HepG2 (cell line): ENCODE measurements around the gene ESR2. TPM values are rescaled to one million over a fixed set of nuclear protein-coding genes. Genes with fewer than 3 reads are reported as not detected.

Source experiments
- ATAC-seq: fragments of 200-7000 bp; cut with Tn5 transposase; 3 replicates; pipeline ENCODE4 v1.9.1; 2020; ENCODE audit warnings: mild to moderate bottlenecking, moderate library complexity
- BruUV-seq: library from RNA; stranded (reverse); fragments of 400-500 nt; replicated peaks from 2 replicates; lab custom pipeline; 2021; lab: Mats Ljungman, UMichigan
- CTCF ChIA-PET: fragments of 300-600 bp; formaldehyde crosslinking; extraction: SDS; loops from one replicate; lab custom pipeline; 2021; ENCODE audit warnings: low total read pairs, inconsistent platforms, low intra/inter-chr PET ratio; lab: Yijun Ruan, JAX
- POLR2A ChIA-PET: fragments of 350-600 bp; sonication (Branson Sonifier 250); formaldehyde crosslinking; loops from one replicate; lab custom pipeline; 2020; ENCODE audit warnings: antibody characterized with exemption, inconsistent platforms; lab: Yijun Ruan, JAX
- DNase-seq: peaks from one replicate; pipeline ENCODE4 v3.0.0-alpha.2; 2015; ENCODE audit warnings: low spot score
- FAIRE-seq: peaks from 3 replicates; lab custom pipeline; 2011; peaks lifted over from hg19 to GRCh38; lab: Jason Lieb, UNC
- H2AFZ ChIP-seq: one replicate; pipeline ENCODE4 v1.6.1; 2011; ENCODE audit warnings: low read length, inconsistent platforms
- H3K27ac ChIP-seq: fragments of 300-600 bp; 3 replicates; pipeline ENCODE4 v1.8.0; 2011; ENCODE audit warnings: mixed run types, mild to moderate bottlenecking, mixed read lengths, low read length, inconsistent platforms; ENCODE audit not compliant: insufficient read depth; ENCODE audit errors: extremely low read length
- H3K27me3 ChIP-seq, 2 experiments: fragments of 200-600 bp in 1 of 2; 2 replicates in 1 of 2; 3 replicates in 1 of 2; pipeline versions ENCODE4 v1.6.0 to v1.8.0; 2011; ENCODE audit warnings: low read length in 2 of 2, mild to moderate bottlenecking in 2 of 2, moderate library complexity in 2 of 2, inconsistent platforms in 1 of 2; ENCODE audit not compliant: insufficient read depth in 2 of 2, control insufficient read depth in 1 of 2
- H3K36me3 ChIP-seq, 2 experiments: fragments of 200-600 bp in 1 of 2; replicated peaks in 1 of 2; 2 replicates in 1 of 2; 3 replicates in 1 of 2; pipeline versions ENCODE4 v1.5.1 to v1.8.0; 2011; ENCODE audit warnings: low read length in 2 of 2, inconsistent platforms in 1 of 2; ENCODE audit not compliant: insufficient read depth in 2 of 2, control insufficient read depth in 1 of 2
- H3K4me1 ChIP-seq: 2 replicates; pipeline ENCODE4 v1.5.1; 2012; ENCODE audit warnings: low read length, inconsistent platforms; ENCODE audit not compliant: insufficient read depth
- H3K4me2 ChIP-seq: 2 replicates; pipeline ENCODE4 v1.6.0; 2011; ENCODE audit warnings: low read depth, low read length, inconsistent platforms
- H3K4me3 ChIP-seq, 3 experiments: fragments of 200-600 bp in 1 of 3; sonication (generic), shearing (Covaris generic) in 1 of 3; replicated peaks in 1 of 3; 2 replicates each; pipeline ENCODE4 v1.5.1; 2011 to 2016; ENCODE audit warnings: low read length in 3 of 3, inconsistent platforms in 2 of 3, low read depth in 2 of 3, mild to moderate bottlenecking in 2 of 3, control low read depth in 1 of 3, mixed read lengths in 1 of 3; ENCODE audit not compliant: insufficient read depth in 1 of 3
- H3K79me2 ChIP-seq: one replicate; pipeline ENCODE4 v1.6.1; 2011; ENCODE audit warnings: low read length, inconsistent platforms; ENCODE audit not compliant: insufficient read depth
- H3K9ac ChIP-seq: 2 replicates; pipeline ENCODE4 v1.6.0; 2011; ENCODE audit warnings: mild to moderate bottlenecking, low read depth, low read length, inconsistent platforms; ENCODE audit not compliant: insufficient read depth
- H3K9me3 ChIP-seq: 2 replicates; pipeline ENCODE4 v1.5.1; 2012; ENCODE audit warnings: mild to moderate bottlenecking, low read length
- H4K20me1 ChIP-seq: 2 replicates; pipeline ENCODE4 v1.6.0; 2011; ENCODE audit warnings: inconsistent platforms, mild to moderate bottlenecking, low read length, moderate library complexity; ENCODE audit not compliant: insufficient read depth
- ATF2 ChIP-seq: sonication (generic); formaldehyde crosslinking; IDR thresholded peaks from 2 replicates; pipeline ENCODE4 v1.4.0; 2020; ENCODE audit warnings: missing genetic modification reagents
- CERS6 ChIP-seq: sonication (generic); formaldehyde crosslinking; IDR thresholded peaks from 2 replicates; pipeline ENCODE4 v1.5.0; 2020; ENCODE audit warnings: missing genetic modification reagents
- FOSL2 ChIP-seq: sonication (generic); formaldehyde crosslinking; IDR thresholded peaks from 2 replicates; pipeline ENCODE4 v1.4.0; 2020; ENCODE audit warnings: missing genetic modification reagents
- FOXO1 ChIP-seq: sonication (generic); formaldehyde crosslinking; IDR thresholded peaks from 2 replicates; pipeline ENCODE4 v1.4.0; 2020; ENCODE audit warnings: missing genetic modification reagents
- GATA4 ChIP-seq: sonication (generic); IDR thresholded peaks from 2 replicates; pipeline ENCODE4 v1.6.1; 2016; ENCODE audit warnings: antibody characterized with exemption, low read depth, borderline replicate concordance
- HHEX ChIP-seq: IDR thresholded peaks from 2 replicates; pipeline ENCODE4 v1.6.1; 2016; ENCODE audit warnings: control low read depth
- HIVEP1 ChIP-seq: sonication (generic); formaldehyde crosslinking; IDR thresholded peaks from 2 replicates; pipeline ENCODE4 v1.4.0; 2020; ENCODE audit warnings: mild to moderate bottlenecking, missing genetic modification reagents
- MAZ ChIP-seq, 2 experiments: sonication (generic) in 1 of 2; formaldehyde crosslinking in 1 of 2; IDR thresholded peaks; 2 replicates each; pipeline versions ENCODE4 v1.5.0 to v1.6.1; 2012 to 2020; ENCODE audit warnings: low read depth in 2 of 2, mild to moderate bottlenecking in 2 of 2, borderline replicate concordance in 1 of 2, improper control_type of control experiment in 1 of 2, low read length in 1 of 2, missing genetic modification reagents in 1 of 2, moderate library complexity in 1 of 2
- MTA3 ChIP-seq: sonication (generic); formaldehyde crosslinking; IDR thresholded peaks from 2 replicates; pipeline ENCODE4 v1.4.0; 2020; ENCODE audit warnings: missing genetic modification reagents
- ONECUT2 ChIP-seq: sonication (generic); formaldehyde crosslinking; IDR thresholded peaks from 2 replicates; pipeline ENCODE4 v1.4.0; 2020; ENCODE audit warnings: missing genetic modification reagents
- RARA ChIP-seq: IDR thresholded peaks from 2 replicates; pipeline ENCODE4 v1.6.1; 2016; ENCODE audit warnings: missing genetic modification reagents, missing compliant biosample characterization
- SRF ChIP-seq: IDR thresholded peaks from 2 replicates; pipeline ENCODE4 v1.6.1; 2011; ENCODE audit warnings: mild to moderate bottlenecking, low read depth, low read length, moderate library complexity
- YY1 ChIP-seq: IDR thresholded peaks from 2 replicates; pipeline ENCODE4 v1.6.1; 2011; ENCODE audit warnings: low read length, low read depth, moderate library complexity, mild to moderate bottlenecking; ENCODE audit not compliant: insufficient read depth, insufficient replicate concordance
- ZNF33A ChIP-seq: sonication (generic); formaldehyde crosslinking; IDR thresholded peaks from 2 replicates; pipeline ENCODE4 v1.5.1; 2020; ENCODE audit warnings: missing genetic modification reagents, mild to moderate bottlenecking, moderate library complexity, borderline replicate concordance
- ZNF598 ChIP-seq: sonication (generic); formaldehyde crosslinking; IDR thresholded peaks from 2 replicates; pipeline ENCODE4 v1.5.1; 2020; ENCODE audit warnings: mild to moderate bottlenecking, missing genetic modification reagents, borderline replicate concordance
- ZSCAN30 ChIP-seq: sonication (generic); formaldehyde crosslinking; IDR thresholded peaks from 2 replicates; pipeline ENCODE4 v1.5.0; 2020; ENCODE audit warnings: mild to moderate bottlenecking, missing genetic modification reagents
- WGBS: methylation state at CpG from one replicate; pipeline ENCODE4 v1.1.6; 2017; ENCODE audit warnings: low lambda C conversion rate; 5-methylcytosine and 5-hydroxymethylcytosine counted together
- in situ Hi-C: cut with HindIII; loops from 2 replicates; pipeline ENCODE4 v1.10.0; 2017; ENCODE audit warnings: low pct_unique_long_range_greater_than_20kb; ENCODE audit not compliant: extremely low pct_ligation_motif_present
- intact Hi-C: fragments of 100-400 bp; cut with micrococcal nuclease; formaldehyde crosslinking; loops from one replicate; pipeline ENCODE4 v1.10.0; 2022; ENCODE audit not compliant: unreplicated experiment
- polyA plus RNA-seq, 8 experiments: library from polyadenylated mRNA; depleted of rRNA in 3 of 8; stranded (reverse) in 7 of 8; unstranded in 1 of 8; fragments of >200 nt; fragmentation: Illumina TruSeq in 4 of 8; extraction: Trizol in 4 of 8; gene quantifications; 2 replicates each; pipeline versions ENCODE4 v1.2.1 to v1.2.3, GENCODE V29; 2011 to 2016; ENCODE audit warnings: low read depth in 4 of 8, missing spikeins in 1 of 8, mixed read lengths in 1 of 8; ENCODE audit not compliant: insufficient read depth in 1 of 8
- total RNA-seq, 5 experiments: library from RNA; depleted of rRNA; stranded (reverse); fragments of >200 nt; fragmentation: Illumina TruSeq; extraction: Trizol; gene quantifications; 2 replicates each; pipeline ENCODE4 v1.2.3, GENCODE V29; 2016; ENCODE audit warnings: low read depth in 1 of 5

ESR2 gene
- total and polyA plus RNA-seq, 2 of the 13 experiments (the other 11 are each of a cell fraction or from before 2014, with no cell fraction given) = 0.01 to 0.04 TPM

- ChIA-PET POLR2A (no interaction called here), CTCF (no interaction called here)
- Histone ChIP-seq H3K27me3 (no peaks in the 10 kb centered on the region), H3K4me2 (no peak overlapping the region), H3K9ac (no peak overlapping the region), H3K36me3 (no peaks in the 10 kb centered on the region), H2AFZ (no peak overlapping the region), H4K20me1 (no peaks in the 10 kb centered on the region), H3K4me1 (peaks cover 13% of the 10 kb centered on the region), H3K27ac (no peak overlapping the region), H3K9me3 (no peaks in the 10 kb centered on the region), H3K79me2 (no peaks in the 10 kb centered on the region), H3K4me3 (no peak overlapping the region)
- TF ChIP-seq ZSCAN30 (no peak), FOXO1 (CRISPR knock-in tag) (no peak), SRF (no peak), ZNF598 (CRISPR knock-in tag) (no peak), GATA4 (no peak), ZNF33A (CRISPR knock-in tag) (no peak), ONECUT2 (CRISPR knock-in tag) (no peak), YY1 (no peak), ATF2 (CRISPR knock-in tag) (no peak), HHEX (no peak), MAZ (IDR thresholded peaks at IDR 0.05; ENCODE audit: borderline replicate concordance, low read depth, low read length) (no peak), MAZ (CRISPR knock-in tag; IDR thresholded peaks at IDR 0.05; ENCODE audit: low read depth) (no peak), FOSL2 (CRISPR knock-in tag) (no peak), RARA (CRISPR knock-in tag) (no peak), HIVEP1 (no peak), CERS6 (CRISPR knock-in tag) (no peak), MTA3 (CRISPR knock-in tag) (no peak)
- DNase-seq = peak; percentile 5
- intact Hi-C loops = no loop called here
- in situ Hi-C loops = no loop called here
- WGBS = 40% methylated on average over 2 of the region's 2 CpGs
- no TSS peak for BruUV-seq
- no peak for FAIRE-seq
- ATAC-seq = 0 out of 3 replicates have a peak, but pooled peaks have one; percentile 35
Observed at GRCh38 chr14:64193821-64194220, 100.3 kb downstream of the ESR2 start.
